Measurements from ENCODE around the gene LRRC8B.

LRRC8B gene

DNA sequence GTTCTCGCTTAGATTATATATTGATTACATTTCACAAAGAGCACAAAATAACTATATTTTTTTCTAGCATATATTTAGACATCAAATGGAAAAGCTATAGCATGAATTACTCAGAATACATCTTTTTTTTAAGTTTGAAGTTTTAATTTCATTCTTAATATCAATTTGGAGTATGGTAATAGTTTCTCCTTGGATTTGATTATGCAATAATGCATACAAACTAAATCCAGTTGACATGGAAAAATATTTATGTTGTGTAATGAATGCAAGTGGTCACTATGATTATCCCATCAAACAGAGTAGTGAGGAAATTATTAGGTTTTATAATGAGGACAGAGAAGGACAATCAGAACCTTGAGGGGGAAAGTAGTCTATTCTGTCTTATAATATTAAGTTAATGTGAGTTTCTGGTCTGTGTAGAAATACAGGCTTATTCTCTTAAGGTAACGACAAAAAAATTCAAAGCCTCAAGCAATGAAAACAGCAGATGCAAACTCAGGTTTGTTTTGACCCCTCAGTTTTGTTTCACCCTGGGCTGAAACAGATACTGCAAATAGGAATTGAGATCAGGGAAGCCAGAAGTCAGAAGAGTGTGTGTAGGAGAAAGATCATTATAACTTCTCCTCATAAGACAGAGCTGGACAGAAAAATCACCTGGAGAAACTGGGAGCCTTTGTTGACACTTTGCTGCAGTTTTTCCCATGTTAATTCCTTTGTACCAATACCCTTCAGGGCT is 23.7 kb downstream of the LRRC8B start:
- no peak for DNase-seq

DNA sequence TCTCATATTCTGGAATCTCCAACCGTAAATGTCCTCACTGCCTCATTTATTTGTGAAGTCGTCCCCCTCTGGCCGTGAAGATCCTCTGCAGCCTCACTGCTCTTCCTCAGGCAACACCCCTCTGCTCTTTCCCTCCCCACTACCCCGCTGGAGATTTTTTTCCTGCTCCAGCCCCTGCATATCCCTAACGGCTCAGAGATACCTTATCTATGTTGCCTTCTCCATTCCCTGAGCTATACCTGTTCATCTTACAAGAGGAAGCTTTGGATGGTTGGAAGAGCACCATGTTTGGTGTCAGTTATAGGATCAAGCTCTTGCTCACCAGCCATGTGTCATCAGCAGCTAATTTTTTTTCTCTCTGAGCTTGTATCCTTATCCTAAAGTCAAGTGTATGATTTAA is 26.4 kb downstream of the LRRC8B start:
- no peak for DNase-seq

DNA sequence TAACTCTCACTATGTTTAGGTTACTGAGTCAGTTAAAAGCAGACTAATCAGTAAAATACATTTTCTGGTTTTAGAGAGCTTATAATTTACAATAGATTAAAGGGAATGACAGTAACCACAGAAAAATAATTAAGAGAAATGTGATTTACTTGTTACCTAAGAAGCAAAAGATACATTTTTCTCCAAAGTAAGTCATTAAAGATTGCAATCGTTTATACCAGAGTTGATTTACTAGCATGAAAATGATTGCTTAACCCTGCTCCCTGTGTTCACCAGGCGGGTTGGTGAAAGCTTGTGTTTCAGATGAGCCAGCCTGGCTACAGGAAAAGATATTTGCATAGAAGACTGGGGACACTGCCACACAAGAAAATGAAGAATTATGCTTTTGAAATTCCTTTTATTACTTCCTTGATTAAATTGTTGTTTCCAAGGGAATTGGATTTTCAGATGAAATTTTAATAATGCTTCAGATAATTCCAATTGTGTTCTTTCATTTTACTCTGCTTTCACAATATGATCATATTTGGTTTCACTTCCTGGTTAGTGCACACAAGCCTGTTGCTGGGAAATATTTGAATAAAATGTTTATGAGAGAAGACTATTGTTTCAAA is 27.9 kb downstream of the LRRC8B start:
- DNase-seq: no peak

DNA sequence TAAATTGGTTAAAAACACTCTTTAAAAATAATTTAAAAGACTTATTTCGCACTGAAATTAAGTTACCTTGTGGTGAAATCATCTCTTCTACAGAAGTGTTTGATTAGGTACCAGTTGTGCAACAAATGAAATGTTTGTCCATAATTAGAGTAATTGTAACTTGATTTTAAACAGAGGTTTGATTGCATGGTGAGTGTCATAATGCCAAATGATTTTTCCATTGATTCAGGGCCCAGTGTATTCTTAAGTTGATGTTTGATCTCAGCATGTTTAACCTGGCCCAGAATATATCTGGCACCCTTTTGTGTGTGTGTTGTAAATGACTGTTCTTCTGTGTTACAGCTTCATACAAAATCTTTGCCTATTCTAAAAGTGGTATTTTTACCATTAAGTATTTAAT is 28.5 kb downstream of the LRRC8B start:
- DNase-seq: no peak

DNA sequence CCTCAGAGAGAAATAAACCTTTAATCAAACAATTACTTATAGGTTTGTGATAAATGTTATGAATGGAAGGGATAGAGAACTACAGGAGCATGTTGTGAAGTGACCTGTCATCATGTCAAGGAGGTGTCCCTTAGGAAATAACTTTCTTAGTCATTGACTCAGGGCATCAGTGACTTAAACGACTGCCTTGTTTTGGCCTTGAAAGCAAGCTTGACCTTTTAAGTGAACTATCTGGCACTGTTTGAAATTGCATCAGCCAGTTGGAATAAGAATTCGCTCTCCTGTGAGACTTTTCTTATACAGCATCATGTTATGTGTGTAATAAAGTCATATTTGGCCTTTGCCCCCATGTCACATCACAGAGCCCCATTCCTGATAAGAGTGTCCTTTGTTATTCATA is 30.9 kb downstream of the LRRC8B start:
- DNase-seq: no peak

DNA sequence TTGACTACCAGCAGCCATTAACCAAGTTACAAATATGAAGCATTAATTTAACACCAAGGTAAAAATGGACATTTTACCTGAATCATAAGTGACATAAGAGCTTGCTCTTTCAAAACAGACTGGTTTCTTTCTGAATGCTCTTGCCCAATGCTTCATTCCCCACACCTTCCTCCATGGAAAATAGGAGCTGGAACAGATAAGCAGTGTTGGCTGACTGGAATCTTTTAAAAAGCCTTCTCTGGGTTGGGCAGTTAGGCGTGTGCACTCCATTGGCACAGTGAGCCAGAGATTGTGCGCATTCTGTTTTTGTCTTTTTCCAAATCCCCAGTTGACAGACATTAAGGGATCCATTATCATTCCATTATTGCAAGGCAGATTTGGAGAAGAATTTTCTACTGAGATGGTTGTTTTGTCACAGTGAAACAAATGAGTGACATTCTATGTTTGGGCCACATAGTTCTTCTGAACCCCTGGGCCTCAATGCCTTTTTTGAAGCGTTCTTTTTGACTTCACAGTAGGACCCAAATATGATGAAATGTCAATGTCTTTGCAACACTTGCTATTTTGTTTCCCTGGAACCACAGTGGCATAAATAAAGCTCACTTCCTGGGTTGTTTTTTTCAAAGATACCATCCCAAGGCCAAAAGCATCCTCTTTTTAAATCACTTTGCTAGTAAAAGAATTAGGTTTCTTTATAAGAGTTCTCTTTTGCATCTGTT is 32.3 kb downstream of the LRRC8B start:
- DNase-seq: no peak

DNA sequence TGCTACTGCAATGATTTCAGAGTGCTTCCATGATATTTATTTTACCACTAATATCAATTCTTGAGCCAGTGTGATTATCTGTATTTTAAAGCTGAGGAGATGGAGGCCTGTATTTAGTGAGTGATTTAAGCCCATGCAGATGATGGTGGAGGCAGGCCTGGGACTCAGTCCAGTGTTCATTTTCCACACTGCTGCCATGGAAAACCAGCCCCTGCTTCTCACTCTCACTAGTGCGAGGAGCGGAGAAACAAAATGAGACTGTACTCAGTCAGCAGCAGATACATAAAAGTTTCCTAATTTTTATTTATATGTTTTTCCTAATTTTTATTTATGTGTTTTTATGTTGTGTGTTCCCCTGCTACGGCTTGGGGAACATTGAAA is 32.8 kb downstream of the LRRC8B start:
- DNase-seq: no peak

DNA sequence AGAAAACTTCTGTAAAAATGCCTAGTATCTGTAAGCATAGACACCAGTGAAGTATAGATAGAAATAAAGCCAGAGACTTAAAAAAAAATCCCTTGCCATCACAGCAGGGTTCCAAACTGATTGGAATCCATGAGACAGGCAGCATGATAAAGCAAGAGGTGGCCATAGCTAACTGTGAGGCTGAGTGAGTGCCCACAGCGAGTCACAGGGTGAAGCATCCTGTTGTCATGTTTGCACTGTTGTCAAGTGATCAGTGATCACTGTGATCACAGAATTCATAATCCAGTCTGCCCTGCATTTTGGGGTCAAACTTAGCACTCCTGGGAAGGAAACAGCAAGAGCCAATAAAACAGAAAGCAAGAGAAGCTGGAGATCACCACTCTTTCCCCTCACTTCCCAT is 33.3 kb downstream of the LRRC8B start:
- DNase-seq: no peak

DNA sequence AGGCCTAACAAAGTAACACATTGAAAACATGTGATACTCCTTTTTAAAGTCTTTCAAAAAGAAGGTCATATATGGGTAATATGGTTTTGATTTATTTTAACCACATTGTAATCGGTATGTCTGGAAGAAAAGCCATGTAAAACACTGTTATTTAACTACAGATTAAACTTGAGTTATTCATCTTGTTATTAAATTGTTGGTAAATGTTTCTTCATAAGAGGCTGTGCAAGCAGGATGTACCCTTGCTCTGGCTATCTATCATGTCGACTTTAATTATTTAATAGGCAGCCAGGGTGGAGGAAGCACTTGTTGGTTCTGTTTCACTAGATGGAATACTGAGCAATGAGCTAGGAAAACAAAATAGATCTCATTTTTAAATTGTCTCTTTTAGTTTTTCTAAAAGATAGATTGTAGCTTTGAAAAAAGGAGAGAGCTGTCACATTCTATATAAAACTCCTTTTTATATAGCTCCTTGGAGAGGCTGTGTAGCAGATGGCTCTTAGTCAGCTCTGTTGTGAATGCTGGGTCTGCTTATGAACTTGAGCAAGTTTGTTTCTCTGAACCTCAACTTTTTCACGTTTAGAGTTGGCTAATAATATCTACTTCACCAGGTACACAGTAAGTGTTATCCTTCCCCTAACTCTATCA is 39.5 kb downstream of the LRRC8B start:
- no peak for DNase-seq

DNA sequence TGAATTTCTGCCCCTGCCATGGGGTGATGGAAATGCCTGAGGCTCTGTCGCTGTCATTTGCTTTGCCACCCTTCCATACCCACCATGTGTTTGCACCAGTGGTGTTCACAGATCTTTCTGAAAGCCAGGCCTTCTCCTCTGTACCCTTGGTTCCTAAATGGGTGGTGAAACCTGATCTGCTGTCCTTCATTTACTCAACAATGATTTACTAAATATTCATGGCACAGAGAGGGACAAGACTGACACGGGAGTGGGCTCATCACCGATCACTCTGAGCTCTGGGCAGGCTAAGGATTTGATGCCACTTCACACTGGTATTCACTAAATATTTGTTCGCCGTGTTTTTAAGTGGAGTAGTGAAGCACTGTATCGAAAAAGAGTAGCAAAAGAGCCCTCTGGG is 40.9 kb downstream of the LRRC8B start:
- DNase-seq: no peak

DNA sequence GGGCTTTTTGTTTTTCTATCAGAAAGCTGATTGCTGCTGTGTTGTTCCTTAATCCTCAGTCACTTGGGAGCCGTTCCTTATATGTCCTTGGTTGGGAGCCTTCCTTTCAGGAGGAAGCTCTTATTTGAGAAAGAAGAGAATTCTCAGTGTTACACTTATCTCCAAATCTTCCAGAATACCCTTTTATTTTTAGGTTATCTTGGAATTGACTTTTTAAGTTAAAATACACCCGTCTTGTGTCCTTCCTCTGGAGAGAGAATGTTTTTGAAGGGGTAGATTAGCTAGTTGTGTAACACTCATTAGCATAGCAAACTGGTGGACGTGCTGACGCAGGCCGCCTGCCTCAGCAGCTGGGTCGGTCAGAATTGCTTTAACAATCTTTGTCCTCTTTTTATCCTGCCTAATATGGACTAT is 42.1 kb downstream of the LRRC8B start:
- DNase-seq: no peak

DNA sequence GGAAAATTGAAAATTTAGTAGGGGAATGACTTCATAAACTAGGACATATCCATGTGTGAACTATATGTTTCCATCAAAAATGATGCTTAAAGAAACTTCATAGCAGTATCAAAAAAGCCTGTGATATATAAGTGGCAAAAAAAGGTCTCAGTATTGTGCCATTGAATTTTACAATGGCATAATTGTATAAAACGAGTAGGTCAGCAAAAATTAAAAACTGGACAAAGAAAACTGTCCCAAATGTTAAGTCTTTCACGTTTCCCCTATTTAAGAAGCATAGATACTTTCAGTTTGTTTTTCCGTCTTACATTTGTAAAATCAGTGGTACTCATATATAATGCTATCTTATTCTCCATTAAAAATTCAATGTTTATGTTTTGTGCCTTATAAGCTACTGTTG is 43.2 kb downstream of the LRRC8B start:
- DNase-seq: no peak

DNA sequence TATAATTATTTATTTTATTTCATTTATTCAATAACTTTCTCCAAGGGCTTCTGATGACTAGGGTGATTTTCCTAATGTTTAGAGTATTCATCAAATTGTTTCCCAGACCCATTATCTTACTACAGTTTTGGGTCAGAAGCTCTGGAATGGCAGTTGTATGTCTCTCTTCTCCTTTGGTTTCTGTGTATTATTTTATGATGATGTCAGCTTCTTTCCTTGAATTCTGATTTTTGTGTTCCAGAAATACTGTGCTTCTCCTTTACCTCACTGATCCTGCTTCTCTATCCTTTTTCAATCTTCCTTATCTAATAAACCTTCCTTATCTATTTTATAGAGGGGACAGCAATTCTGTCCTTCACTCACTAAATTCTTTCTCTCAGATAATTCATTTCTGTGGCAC is 48.8 kb downstream of the LRRC8B start:
- DNase-seq: no peak

DNA sequence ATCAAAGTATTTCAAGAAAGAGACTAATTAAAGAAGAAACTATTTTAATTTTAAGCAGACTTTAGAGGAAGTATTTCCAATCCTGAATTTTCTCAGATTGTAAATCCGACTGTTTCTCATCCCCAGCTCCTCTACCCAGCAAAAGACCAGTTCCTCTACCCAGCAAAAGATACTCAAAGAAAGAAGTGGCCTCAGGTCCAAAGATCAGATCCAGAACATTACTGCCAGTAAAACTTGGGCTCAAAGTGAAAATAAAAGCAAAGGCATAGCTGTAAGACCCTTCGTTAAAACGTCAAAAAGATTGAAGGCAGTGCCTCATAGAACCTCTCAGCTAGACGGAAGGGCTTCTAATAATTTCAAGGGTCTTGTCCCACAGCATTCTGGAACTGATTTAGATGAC is 50.0 kb downstream of the LRRC8B start:
- DNase-seq: no peak

DNA sequence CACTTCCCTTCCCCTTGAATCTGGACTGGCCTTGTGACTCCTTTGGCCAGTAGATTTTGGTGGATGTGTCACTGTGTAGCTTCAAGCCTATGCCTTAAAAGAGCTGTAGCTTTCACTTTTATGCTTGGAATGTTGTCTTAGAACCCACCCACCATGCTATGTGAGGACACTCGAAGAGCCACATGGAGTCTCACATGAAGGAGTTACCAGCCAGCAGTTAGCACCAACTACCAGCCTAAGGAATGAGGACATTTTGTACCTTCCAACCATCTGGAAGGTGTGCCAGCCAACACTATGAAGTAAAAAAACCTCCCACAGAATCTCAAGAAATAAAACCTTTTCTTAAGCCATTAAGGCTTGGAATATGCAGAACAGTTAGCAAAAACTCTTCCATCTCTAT is 50.6 kb downstream of the LRRC8B start:
- DNase-seq: no peak

DNA sequence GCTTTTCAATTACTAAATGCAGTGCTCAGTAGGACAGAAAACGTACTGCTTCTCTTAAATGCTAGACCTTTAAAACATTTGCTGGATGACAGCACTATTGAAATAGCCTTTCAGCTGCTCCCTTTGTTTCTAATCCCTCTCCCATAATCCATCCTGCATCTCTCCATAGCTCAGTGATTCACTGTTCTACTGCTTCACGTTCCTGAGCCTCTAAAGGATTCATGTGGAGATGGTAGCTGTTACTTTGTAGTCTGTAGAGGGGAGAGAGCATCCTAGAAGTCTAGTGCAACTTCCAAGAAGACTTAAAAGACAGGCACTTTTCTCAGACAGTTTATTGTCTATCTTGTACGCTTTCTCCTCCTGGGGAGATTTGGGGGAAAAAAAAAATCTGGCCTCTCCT is 51.4 kb downstream of the LRRC8B start:
- no peak for DNase-seq

DNA sequence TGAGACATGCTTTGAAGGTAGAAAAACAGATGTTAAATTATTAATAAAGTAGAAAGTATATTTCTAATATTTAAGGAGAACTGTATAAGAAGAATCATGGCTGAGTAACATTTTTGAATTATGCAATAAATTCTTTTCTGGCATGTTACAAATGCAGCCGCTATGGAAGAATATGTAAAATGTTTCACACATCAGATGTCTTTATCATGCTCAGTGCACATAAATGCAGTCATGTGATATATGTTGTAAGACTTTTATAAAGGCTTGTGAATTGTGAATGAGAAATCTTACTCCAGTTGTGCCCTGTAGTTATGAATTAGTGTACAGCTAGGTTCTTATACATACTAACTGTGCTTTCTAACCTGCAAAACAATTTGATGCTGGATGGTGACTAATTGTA is 53.5 kb downstream of the LRRC8B start:
- no peak for DNase-seq

DNA sequence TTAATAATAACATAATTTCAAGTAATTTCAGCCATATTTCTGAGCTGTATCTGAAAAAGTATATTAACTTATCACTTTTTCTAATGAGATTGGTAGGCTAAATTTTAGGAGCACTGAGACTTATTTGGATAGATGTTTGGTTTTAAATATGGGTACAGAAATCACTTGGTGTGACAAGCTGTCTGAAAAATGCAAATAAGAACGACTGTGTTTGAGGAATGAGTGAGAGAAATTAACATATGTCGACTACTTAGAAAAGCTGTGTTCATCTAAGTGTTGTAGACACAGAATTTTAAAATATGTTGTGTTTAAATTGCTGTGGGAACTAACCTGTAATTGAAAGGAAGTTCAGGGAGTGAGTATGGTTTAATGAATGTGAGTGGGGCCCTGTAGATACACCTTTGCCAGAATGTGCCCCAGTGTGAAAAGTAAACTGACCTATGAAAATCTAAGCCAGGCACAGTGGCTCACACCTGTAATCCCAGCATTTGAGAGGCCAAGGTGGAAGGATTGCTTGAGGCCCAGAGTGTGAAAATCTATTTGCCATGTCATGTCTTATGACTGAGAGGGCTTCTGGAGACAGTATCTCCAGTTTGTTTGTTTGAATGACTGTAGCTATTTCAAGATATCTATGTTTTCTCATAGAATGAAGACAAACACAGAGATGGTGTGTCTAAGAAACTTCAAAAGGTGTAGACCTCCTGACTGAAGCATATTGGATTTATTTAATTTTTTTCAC is 54.5 kb downstream of the LRRC8B start:
- no peak for DNase-seq

DNA sequence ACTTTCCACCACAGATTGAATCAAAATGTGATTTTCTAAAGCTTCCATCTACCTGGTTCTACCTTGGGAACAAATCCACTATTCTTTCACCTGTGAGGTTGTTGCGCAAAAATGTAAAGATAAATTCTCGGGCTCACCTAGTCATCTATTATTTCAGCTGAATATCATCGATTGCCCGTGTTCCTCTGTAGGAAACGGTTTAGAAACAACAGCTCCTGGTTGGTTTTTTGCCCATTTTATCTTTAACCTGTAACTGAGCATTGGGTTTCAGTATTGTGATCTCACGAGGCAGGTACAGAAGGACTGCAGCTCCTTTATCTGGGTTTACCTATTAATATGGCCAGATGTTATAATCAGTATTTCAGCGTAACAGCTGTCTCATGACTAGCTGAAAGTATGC is 55.4 kb downstream of the LRRC8B start:
- no peak for DNase-seq

DNA sequence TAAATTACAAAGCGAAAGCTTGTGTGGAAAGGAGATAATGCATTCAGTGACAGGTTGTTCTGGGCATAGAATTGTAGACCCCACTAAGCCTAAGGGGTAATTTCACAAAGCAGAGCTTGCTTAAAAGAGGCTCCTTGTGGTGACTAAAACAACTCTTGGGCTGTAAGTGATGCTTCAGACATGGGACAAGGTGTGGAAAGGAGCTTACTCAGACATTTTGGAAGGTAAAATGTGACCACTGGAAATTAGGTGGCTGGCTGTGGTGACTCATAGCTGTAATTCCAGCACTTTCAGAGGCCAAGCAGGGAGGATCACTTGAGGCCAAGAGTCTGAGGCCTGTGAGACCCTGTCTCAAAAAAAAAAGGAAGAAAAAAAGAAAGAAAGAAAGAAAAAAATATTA is 57.2 kb downstream of the LRRC8B start:
- no peak for DNase-seq

DNA sequence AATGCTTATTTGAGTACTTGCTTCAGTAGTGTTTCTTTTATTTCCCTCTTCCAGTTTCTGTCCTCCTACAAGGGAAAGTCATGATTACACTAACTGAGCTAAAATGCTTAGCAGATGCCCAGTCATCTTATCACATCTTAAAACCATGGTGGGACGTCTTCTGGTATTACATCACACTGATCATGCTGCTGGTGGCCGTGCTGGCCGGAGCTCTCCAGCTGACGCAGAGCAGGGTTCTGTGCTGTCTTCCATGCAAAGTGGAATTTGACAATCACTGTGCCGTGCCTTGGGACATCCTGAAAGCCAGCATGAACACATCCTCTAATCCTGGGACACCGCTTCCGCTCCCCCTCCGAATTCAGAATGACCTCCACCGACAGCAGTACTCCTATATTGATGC is 57.9 kb downstream of the LRRC8B start:
- DNase-seq: no peak

DNA sequence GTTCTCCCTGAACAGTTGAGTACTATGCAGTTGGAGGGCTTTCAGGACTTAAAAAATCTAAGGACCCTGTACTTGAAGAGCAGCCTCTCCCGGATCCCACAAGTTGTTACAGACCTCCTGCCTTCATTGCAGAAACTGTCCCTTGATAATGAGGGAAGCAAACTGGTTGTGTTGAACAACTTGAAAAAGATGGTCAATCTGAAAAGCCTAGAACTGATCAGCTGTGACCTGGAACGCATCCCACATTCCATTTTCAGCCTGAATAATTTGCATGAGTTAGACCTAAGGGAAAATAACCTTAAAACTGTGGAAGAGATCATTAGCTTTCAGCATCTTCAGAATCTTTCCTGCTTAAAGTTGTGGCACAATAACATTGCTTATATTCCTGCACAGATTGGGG is 59.6 kb downstream of the LRRC8B start:
- DNase-seq: no peak

DNA sequence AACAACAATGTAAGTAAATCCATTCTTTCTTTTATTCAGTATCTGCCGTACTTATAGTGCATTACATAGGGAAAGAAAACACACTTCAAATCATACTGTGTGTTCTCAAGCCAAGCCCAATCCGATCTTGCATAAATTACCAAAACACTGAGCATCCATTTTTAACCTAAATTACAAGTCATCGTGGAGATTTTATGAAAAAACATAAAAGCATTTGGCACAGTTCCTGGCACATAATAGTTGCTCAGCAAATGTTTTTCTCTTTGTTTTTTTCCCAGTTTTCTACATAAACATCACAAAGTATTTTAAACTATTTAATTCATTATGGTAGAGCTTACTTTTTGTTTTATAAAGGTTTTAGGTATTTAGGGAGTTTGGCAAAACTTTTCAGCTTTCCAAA is 60.2 kb downstream of the LRRC8B start:
- no peak for DNase-seq

All from SW 1271 (cell line).